Astrocyte (in vitro differentiated cells and primary cell): Measurements from ENCODE around the gene PCDH19. TPM values are rescaled to one million over a fixed set of nuclear protein-coding genes. Genes with fewer than 3 reads are reported as not detected.
A peak's percentile ranks its signal among the peaks of the same experiment; 100 is the strongest.

Experiments used
- DNase-seq: peaks from one replicate; pipeline ENCODE4 v3.0.0-alpha.2; 2010; ENCODE audit warnings: low read depth
- FAIRE-seq: peaks from 2 replicates; lab custom pipeline; 2011; peaks lifted over from hg19 to GRCh38; lab: Jason Lieb, UNC
- H2AFZ ChIP-seq: 2 replicates; pipeline ENCODE4 v1.6.0; 2012; ENCODE audit warnings: low read depth, low read length, inconsistent platforms
- H3K27ac ChIP-seq: 2 replicates; pipeline ENCODE4 v1.5.1; 2011; ENCODE audit warnings: low read depth, low read length, inconsistent platforms
- H3K27me3 ChIP-seq: 2 replicates; pipeline ENCODE4 v1.6.0; 2011; ENCODE audit warnings: low read length, inconsistent platforms; ENCODE audit not compliant: insufficient read depth
- H3K36me3 ChIP-seq: 2 replicates; pipeline ENCODE4 v1.5.1; 2011; ENCODE audit warnings: low read length, inconsistent platforms; ENCODE audit not compliant: insufficient read depth
- H3K4me1 ChIP-seq: 2 replicates; pipeline ENCODE4 v1.5.1; 2011; ENCODE audit warnings: low read length, inconsistent platforms; ENCODE audit not compliant: insufficient read depth
- H3K4me2 ChIP-seq: 2 replicates; pipeline ENCODE4 v1.6.0; 2012; ENCODE audit warnings: low read length, inconsistent platforms
- H3K4me3 ChIP-seq: 2 replicates; pipeline ENCODE4 v1.5.1; 2011; ENCODE audit warnings: low read depth, mild to moderate bottlenecking, low read length, inconsistent platforms; ENCODE audit not compliant: insufficient read depth
- H3K79me2 ChIP-seq: 2 replicates; pipeline ENCODE4 v1.6.0; 2012; ENCODE audit warnings: mild to moderate bottlenecking, low read length, inconsistent platforms; ENCODE audit not compliant: insufficient read depth
- H3K9ac ChIP-seq: 2 replicates; pipeline ENCODE4 v1.6.0; 2012; ENCODE audit warnings: mild to moderate bottlenecking, low read length, inconsistent platforms
- H3K9me3 ChIP-seq: 2 replicates; pipeline ENCODE4 v1.5.1; 2012; ENCODE audit warnings: low read depth, mild to moderate bottlenecking, low read length, inconsistent platforms; ENCODE audit not compliant: insufficient read depth
- H4K20me1 ChIP-seq: 2 replicates; pipeline ENCODE4 v1.6.0; 2012; ENCODE audit warnings: low read length, inconsistent platforms; ENCODE audit not compliant: insufficient read depth
- H3K27ac Mint-ChIP-seq: one replicate; pipeline ENCODE4 v1.8.0; 2021; ENCODE audit warnings: mild to moderate bottlenecking, mixed read lengths; ENCODE audit not compliant: unreplicated experiment
- H3K27me3 Mint-ChIP-seq: one replicate; pipeline ENCODE4 v1.8.0; 2021; ENCODE audit warnings: low read depth, mixed read lengths; ENCODE audit not compliant: unreplicated experiment
- H3K36me3 Mint-ChIP-seq: one replicate; pipeline ENCODE4 v1.8.0; 2021; ENCODE audit warnings: low read depth, mixed read lengths; ENCODE audit not compliant: unreplicated experiment
- H3K4me1 Mint-ChIP-seq: one replicate; pipeline ENCODE4 v1.8.0; 2021; ENCODE audit warnings: low read depth, mixed read lengths; ENCODE audit not compliant: unreplicated experiment
- H3K4me3 Mint-ChIP-seq: one replicate; pipeline ENCODE4 v1.8.0; 2021; ENCODE audit warnings: mild to moderate bottlenecking, moderate library complexity, mixed read lengths; ENCODE audit not compliant: unreplicated experiment
- H3K9me3 Mint-ChIP-seq: one replicate; pipeline ENCODE4 v1.8.0; 2021; ENCODE audit warnings: mild to moderate bottlenecking, mixed read lengths; ENCODE audit not compliant: unreplicated experiment
- EZH2 ChIP-seq: IDR thresholded peaks from 2 replicates; pipeline ENCODE4 v1.6.1; 2012; ENCODE audit warnings: mild to moderate bottlenecking, low read length, inconsistent platforms; ENCODE audit not compliant: insufficient read depth
- total RNA-seq: library from RNA; stranded (reverse); gene quantifications from 2 replicates; pipeline ENCODE4 v1.2.1, GENCODE V29; 2021
- TF ChIP-seq, protein P1 (sequence below): IDR thresholded peaks from 2 replicates; pipeline ENCODE4 v1.5.1; 2011; ENCODE audit warnings: low read depth, mild to moderate bottlenecking, inconsistent platforms, low read length, moderate library complexity; ENCODE audit not compliant: insufficient read depth

PCDH19 gene
- total RNA-seq, 1 donor from 2014 or later: 11.6 TPM

DNA sequence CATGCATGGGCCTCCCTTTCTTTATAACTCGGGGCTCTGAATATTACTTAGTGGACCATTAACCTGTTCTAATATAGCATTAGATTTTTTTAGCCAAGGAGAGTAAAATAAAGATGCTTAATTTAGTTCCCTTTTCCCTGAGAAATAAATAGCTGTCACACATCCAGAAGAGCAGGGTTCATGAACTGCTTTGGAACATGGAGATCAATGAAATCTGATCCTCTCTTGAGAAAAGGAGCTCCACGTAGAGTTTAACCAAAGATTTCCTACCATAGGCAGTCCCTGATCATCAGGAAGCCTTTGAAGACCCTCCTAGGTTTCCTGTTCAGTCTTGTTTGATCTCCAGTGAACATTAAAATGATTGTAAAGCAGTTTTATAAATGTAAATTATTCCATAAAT lies 8.5 kb upstream of the PCDH19 start:
- no peaks in the 10 kb centered on the region for H4K20me1 ChIP-seq
- H3K27me3 Mint-ChIP-seq: peaks cover 4% of the 10 kb centered on the region
- H3K27ac ChIP-seq: no peak overlapping the region
- no peak for FAIRE-seq
- no peaks in the 10 kb centered on the region for H3K79me2 ChIP-seq
- H3K4me3 ChIP-seq: no peak overlapping the region
- no peaks in the 10 kb centered on the region for H3K9me3 Mint-ChIP-seq
- no peaks in the 10 kb centered on the region for H3K27me3 ChIP-seq
- H3K9me3 ChIP-seq: no peaks in the 10 kb centered on the region
- peaks cover 16% of the 10 kb centered on the region for H3K4me1 Mint-ChIP-seq
- H3K36me3 ChIP-seq: no peaks in the 10 kb centered on the region
- H3K4me1 ChIP-seq: no peaks in the 10 kb centered on the region
- DNase-seq: no peak
- no peaks in the 10 kb centered on the region for H3K36me3 Mint-ChIP-seq
- no peak for TF ChIP-seq EZH2
- TF ChIP-seq, protein P1, sequence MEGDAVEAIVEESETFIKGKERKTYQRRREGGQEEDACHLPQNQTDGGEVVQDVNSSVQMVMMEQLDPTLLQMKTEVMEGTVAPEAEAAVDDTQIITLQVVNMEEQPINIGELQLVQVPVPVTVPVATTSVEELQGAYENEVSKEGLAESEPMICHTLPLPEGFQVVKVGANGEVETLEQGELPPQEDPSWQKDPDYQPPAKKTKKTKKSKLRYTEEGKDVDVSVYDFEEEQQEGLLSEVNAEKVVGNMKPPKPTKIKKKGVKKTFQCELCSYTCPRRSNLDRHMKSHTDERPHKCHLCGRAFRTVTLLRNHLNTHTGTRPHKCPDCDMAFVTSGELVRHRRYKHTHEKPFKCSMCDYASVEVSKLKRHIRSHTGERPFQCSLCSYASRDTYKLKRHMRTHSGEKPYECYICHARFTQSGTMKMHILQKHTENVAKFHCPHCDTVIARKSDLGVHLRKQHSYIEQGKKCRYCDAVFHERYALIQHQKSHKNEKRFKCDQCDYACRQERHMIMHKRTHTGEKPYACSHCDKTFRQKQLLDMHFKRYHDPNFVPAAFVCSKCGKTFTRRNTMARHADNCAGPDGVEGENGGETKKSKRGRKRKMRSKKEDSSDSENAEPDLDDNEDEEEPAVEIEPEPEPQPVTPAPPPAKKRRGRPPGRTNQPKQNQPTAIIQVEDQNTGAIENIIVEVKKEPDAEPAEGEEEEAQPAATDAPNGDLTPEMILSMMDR: no peak
- H2AFZ ChIP-seq: no peak overlapping the region
- H3K4me2 ChIP-seq: no peak overlapping the region
- H3K4me3 Mint-ChIP-seq: no peak overlapping the region
- H3K27ac Mint-ChIP-seq: no peak overlapping the region
- H3K9ac ChIP-seq: no peak overlapping the region

DNA sequence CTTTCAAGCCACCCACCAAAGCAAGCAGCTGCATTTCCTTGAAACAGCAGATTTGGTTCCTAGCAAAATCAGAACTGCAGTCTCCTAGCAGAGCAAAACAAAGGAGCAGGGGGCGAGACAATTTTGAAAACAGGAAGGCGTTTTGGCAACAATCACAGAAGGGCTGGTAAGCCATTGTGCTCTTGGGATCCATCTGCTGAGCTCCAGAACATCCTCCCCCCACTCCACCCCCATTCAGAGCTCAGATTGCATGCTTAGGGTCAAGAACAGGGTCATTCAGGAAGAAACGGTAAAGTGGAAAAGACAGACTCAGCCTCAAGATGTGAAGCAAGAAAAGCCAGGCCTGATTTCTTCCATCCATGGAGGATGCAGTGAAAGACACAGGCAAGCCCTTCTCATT lies 7.6 kb upstream of the PCDH19 start:
- peaks cover 3% of the 10 kb centered on the region for H3K27me3 ChIP-seq
- H3K27ac ChIP-seq: no peak overlapping the region
- no peaks in the 10 kb centered on the region for H3K36me3 ChIP-seq
- no peak overlapping the region for H3K4me3 Mint-ChIP-seq
- no peaks in the 10 kb centered on the region for H3K36me3 Mint-ChIP-seq
- H2AFZ ChIP-seq: no peak overlapping the region
- peaks cover 4% of the 10 kb centered on the region for H3K27me3 Mint-ChIP-seq
- no peak overlapping the region for H3K9ac ChIP-seq
- no peak for TF ChIP-seq EZH2
- TF ChIP-seq, protein P1: no peak
- no peak overlapping the region for H3K4me2 ChIP-seq
- no peaks in the 10 kb centered on the region for H3K79me2 ChIP-seq
- no peak overlapping the region for H3K4me3 ChIP-seq
- peaks cover 16% of the 10 kb centered on the region for H3K4me1 Mint-ChIP-seq
- no peak for DNase-seq
- no peaks in the 10 kb centered on the region for H3K4me1 ChIP-seq
- peak; percentile 73 for FAIRE-seq
- no peak overlapping the region for H3K27ac Mint-ChIP-seq
- H3K9me3 Mint-ChIP-seq: no peaks in the 10 kb centered on the region
- H4K20me1 ChIP-seq: no peaks in the 10 kb centered on the region
- H3K9me3 ChIP-seq: no peaks in the 10 kb centered on the region

DNA sequence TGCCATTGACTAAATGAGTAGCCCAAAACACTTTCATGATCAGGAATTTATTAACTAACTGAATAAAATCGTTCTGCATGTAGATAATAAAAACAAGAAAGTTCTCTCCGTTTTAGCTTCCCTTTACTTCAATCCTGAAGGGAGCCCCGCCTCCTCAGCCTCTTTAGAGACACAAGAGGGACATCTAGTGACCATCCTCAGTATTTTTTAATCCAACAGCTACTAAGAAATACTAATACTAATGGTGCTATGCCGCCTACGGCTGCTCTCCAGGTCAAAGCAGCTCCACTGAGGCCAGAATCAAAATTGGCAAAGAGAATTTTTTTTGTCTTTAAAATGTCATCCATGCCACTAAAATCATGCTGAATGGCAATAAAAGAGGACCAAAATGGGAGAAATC lies 3.2 kb upstream of the PCDH19 start:
- peaks cover 17% of the 10 kb centered on the region for H3K27me3 ChIP-seq
- no peaks in the 10 kb centered on the region for H3K9me3 ChIP-seq
- H3K9me3 Mint-ChIP-seq: peaks cover under 1% of the 10 kb centered on the region
- no peaks in the 10 kb centered on the region for H3K79me2 ChIP-seq
- no peak overlapping the region for H2AFZ ChIP-seq
- no peak overlapping the region for H3K9ac ChIP-seq
- FAIRE-seq (peak; percentile 99), DNase-seq (peak; percentile 10)
- no peak overlapping the region for H3K4me3 ChIP-seq
- no peak overlapping the region for H3K27ac ChIP-seq
- no peaks in the 10 kb centered on the region for H3K4me1 ChIP-seq
- H3K36me3 Mint-ChIP-seq: peaks cover under 1% of the 10 kb centered on the region
- H3K27ac Mint-ChIP-seq: no peak overlapping the region
- H4K20me1 ChIP-seq: no peaks in the 10 kb centered on the region
- H3K4me2 ChIP-seq: peak overlapping the region; percentile 42
- H3K27me3 Mint-ChIP-seq: peaks cover 16% of the 10 kb centered on the region
- peaks cover 15% of the 10 kb centered on the region for H3K4me1 Mint-ChIP-seq
- H3K4me3 Mint-ChIP-seq: peak overlapping the region; percentile 69
- no peak for TF ChIP-seq EZH2
- TF ChIP-seq, protein P1: peak; percentile 34
- no peaks in the 10 kb centered on the region for H3K36me3 ChIP-seq
